Measurements from ENCODE around the gene CHST14. TPM values are rescaled to one million over a fixed set of nuclear protein-coding genes. Genes with fewer than 3 reads are reported as not detected.

CHST14 gene
- total RNA-seq, 1 experiment from 2014 or later = 14.3 TPM

DNA sequence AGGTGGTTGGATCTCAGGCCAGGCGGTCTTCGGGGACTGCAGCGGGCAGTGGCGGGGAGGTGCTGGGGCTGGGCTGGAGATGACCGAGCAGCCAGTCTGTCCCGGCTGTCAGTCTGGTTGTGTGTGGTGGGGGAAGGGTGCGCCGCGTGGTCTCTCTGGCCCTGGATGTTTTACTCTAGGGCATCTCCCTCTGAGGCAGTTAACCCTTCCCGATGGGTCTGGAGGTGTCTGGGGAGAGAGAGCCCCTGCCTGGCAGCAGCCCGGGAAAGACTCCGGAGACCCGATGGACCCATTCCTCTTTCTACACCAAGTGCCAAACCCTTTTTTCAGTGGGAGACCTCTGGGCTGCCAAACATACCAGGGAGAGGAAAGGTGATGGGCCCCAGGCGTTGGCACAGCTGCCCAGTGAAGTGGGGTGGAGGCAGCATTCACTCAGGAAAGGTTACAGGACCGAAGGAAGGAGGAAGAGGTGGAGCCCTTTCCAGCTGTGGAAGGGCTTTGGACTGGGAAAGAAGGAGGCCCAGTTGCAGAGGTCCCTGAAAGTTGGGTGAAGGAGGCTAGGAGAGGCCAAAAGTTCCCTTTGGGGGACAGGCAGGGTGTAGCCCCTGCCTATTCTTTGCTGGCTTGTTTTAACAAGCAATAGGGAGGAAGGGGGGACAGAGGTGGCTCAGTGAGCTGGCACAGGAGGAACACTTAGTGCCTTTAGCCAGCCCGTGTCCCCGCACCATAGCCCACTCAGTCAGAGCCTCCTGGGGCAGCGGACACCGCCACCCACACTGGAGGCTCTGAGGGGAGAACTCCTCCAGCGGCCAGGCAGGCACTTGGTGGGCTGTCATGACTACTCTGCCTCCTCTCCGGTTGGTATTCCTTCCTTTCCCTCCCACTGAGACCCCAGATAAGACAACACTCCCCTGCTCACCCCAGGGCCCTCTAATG is 32.8 kb upstream of the CHST14 start:
- Histone ChIP-seq H3K9me3 (ENCODE audit: low read depth, low read length, poor library complexity, severe bottlenecking) (no peaks in the 10 kb centered on the region), H3K36me3 (ENCODE audit: insufficient read depth, low read length, poor library complexity, severe bottlenecking) (no peaks in the 10 kb centered on the region), H3K4me1 (ENCODE audit: insufficient read depth, low read length, poor library complexity, severe bottlenecking) (peaks cover 32% of the 10 kb centered on the region), H3K27ac (ENCODE audit: low read depth, low read length, poor library complexity, severe bottlenecking) (no peak overlapping the region), H3K4me3 (ENCODE audit: low read depth, low read length, poor library complexity, severe bottlenecking) (no peak overlapping the region), H3K27me3 (replicated peaks; ENCODE audit: insufficient read depth, low read depth, low read length, poor library complexity) (no peaks in the 10 kb centered on the region)
- DNase-seq (ENCODE audit: low spot score) = no peak
- intact Hi-C loops (cut with micrococcal nuclease; ENCODE audit: unreplicated experiment) = no loop called here
- no peak for TF ChIP-seq EZH2 (IDR thresholded peaks at IDR 0.05; ENCODE audit: borderline replicate concordance, low read depth, low read length, poor library complexity, severe bottlenecking)
- TF ChIP-seq, protein P1, sequence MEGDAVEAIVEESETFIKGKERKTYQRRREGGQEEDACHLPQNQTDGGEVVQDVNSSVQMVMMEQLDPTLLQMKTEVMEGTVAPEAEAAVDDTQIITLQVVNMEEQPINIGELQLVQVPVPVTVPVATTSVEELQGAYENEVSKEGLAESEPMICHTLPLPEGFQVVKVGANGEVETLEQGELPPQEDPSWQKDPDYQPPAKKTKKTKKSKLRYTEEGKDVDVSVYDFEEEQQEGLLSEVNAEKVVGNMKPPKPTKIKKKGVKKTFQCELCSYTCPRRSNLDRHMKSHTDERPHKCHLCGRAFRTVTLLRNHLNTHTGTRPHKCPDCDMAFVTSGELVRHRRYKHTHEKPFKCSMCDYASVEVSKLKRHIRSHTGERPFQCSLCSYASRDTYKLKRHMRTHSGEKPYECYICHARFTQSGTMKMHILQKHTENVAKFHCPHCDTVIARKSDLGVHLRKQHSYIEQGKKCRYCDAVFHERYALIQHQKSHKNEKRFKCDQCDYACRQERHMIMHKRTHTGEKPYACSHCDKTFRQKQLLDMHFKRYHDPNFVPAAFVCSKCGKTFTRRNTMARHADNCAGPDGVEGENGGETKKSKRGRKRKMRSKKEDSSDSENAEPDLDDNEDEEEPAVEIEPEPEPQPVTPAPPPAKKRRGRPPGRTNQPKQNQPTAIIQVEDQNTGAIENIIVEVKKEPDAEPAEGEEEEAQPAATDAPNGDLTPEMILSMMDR (conservative IDR thresholded peaks at IDR 0.05; ENCODE audit: low read depth, low read length) = no peak
- POLR2A ChIA-PET (ENCODE audit: low non-redundant PET) = no interaction called here
- no TSS peak for BruUV-seq (replicated peaks)
- CTCF ChIA-PET = no interaction called here

DNA sequence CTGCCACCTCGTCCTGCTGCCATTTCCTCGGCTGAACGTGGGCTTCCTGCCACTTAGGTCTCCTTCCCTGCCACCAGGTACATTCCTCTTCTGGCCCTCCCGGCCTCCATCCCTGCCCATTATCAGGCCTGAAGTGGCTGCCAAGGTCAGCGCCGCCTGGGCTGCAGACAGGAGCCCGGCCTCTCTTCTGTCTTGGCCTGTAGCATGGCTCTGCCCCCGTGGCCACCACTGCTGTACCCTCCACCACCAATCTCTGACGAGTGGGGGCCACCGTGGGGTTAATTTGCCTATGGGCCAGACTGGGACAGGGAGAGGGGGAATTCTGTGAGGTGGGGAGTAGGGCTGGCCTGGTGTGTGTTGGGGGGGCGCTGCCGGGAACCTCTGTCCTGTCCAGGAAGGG is 32.1 kb upstream of the CHST14 start:
- no peak for TF ChIP-seq EZH2 (IDR thresholded peaks at IDR 0.05; ENCODE audit: borderline replicate concordance, low read depth, low read length, poor library complexity, severe bottlenecking)
- TF ChIP-seq, protein P1 (conservative IDR thresholded peaks at IDR 0.05; ENCODE audit: low read depth, low read length) = no peak
- peaks cover 32% of the 10 kb centered on the region for H3K4me1 ChIP-seq (ENCODE audit: insufficient read depth, low read length, poor library complexity, severe bottlenecking)
- ChIA-PET POLR2A (ENCODE audit: low non-redundant PET) (no interaction called here), CTCF (no interaction called here)
- H3K9me3 ChIP-seq (ENCODE audit: low read depth, low read length, poor library complexity, severe bottlenecking) = no peaks in the 10 kb centered on the region
- H3K36me3 ChIP-seq (ENCODE audit: insufficient read depth, low read length, poor library complexity, severe bottlenecking) = no peaks in the 10 kb centered on the region
- BruUV-seq (replicated peaks) = no TSS peak
- no peaks in the 10 kb centered on the region for H3K27me3 ChIP-seq (replicated peaks; ENCODE audit: insufficient read depth, low read depth, low read length, poor library complexity)
- H3K27ac ChIP-seq (ENCODE audit: low read depth, low read length, poor library complexity, severe bottlenecking) = no peak overlapping the region
- H3K4me3 ChIP-seq (ENCODE audit: low read depth, low read length, poor library complexity, severe bottlenecking) = no peak overlapping the region
- intact Hi-C loops (cut with micrococcal nuclease; ENCODE audit: unreplicated experiment) = no loop called here
- no peak for DNase-seq (ENCODE audit: low spot score)

DNA sequence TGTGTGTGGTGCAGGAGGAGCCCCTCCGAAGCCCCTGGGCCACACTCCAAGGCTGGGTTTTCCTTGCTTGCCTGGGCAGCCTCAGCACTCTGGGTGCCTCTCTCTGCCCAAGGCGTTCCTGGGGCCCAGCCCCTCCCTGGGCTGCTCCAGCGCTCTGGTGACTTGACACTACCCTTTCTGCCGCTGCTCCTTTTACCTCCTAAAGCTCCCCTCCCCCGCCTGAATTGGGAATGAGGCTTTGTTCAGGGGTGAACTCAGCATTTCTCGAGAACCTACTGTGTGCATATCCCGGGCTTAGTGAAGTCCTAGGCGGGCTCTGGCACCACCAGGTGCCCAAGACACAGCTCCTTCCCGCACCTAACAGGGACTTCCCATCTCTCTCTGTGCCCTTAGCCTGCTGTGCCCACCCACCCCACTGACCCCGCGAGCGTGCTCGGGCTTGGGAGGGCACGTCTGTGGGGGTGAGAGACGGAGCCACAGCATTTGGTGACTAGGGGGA is 31.3 kb upstream of the CHST14 start:
- BruUV-seq (replicated peaks) = no TSS peak
- TF ChIP-seq, protein P1 (conservative IDR thresholded peaks at IDR 0.05; ENCODE audit: low read depth, low read length) = no peak
- TF ChIP-seq EZH2 (IDR thresholded peaks at IDR 0.05; ENCODE audit: borderline replicate concordance, low read depth, low read length, poor library complexity, severe bottlenecking) = no peak
- Histone ChIP-seq H3K9me3 (ENCODE audit: low read depth, low read length, poor library complexity, severe bottlenecking) (no peaks in the 10 kb centered on the region), H3K27ac (ENCODE audit: low read depth, low read length, poor library complexity, severe bottlenecking) (peak overlapping the region; percentile 38), H3K27me3 (replicated peaks; ENCODE audit: insufficient read depth, low read depth, low read length, poor library complexity) (no peaks in the 10 kb centered on the region), H3K4me3 (ENCODE audit: low read depth, low read length, poor library complexity, severe bottlenecking) (peak overlapping the region; percentile 89), H3K4me1 (ENCODE audit: insufficient read depth, low read length, poor library complexity, severe bottlenecking) (peaks cover 32% of the 10 kb centered on the region), H3K36me3 (ENCODE audit: insufficient read depth, low read length, poor library complexity, severe bottlenecking) (no peaks in the 10 kb centered on the region)
- DNase-seq (ENCODE audit: low spot score) = peak; percentile 46
- ChIA-PET CTCF (interaction anchor here (1.0 kb wide), 1 partner anchor 62 kb away, joined by 3 read pairs; no protein-coding TSS in a partner anchor), POLR2A (ENCODE audit: low non-redundant PET) (no interaction called here)
- intact Hi-C loops (cut with micrococcal nuclease; ENCODE audit: unreplicated experiment) = no loop called here
